ENCODE data around the gene THBS2.

DNA sequence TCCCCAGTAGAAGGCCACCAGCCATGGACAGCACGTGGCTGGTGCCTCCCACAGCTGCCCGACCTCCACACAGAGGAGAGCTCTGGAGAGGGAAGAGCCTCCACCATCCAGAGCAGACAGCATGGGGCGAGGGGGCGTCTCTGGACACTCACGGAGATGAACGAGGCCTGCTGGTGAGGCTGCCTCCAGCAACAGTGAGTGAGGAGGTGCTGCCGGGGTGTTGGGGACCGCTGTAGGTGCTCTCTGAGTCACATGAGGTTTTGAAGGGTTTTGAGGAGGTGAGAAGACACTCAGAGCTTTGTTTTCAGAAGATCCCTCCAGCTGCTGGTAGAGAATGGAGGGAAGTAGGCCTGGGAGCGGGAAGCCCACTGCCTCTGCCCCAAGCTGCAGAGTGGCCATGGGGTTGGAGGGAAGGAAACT, 65.6 kb downstream of the THBS2 start:
- TF ChIP-seq CTCF (IDR thresholded peaks at IDR 0.05) (no peak), POLR2A (IDR thresholded peaks at IDR 0.05) (no peak)
